K562 (cell line): ENCODE results near the gene TAF1A. TPM values are rescaled to one million over a fixed set of nuclear protein-coding genes. Genes with fewer than 3 reads are reported as not detected.

Experiments used
- ATAC-seq: fragments of 200-7000 bp; cut with Tn5 transposase; 3 replicates; pipeline ENCODE4 v1.9.1; 2020; ENCODE audit warnings: moderate library complexity
- BruUV-seq: library from RNA; stranded (reverse); fragments of 400-500 nt; replicated peaks from 2 replicates; lab custom pipeline; 2021; lab: Mats Ljungman, UMichigan
- CTCF ChIA-PET: fragments of 300-600 bp; formaldehyde crosslinking; extraction: SDS; loops from one replicate; lab custom pipeline; 2021; ENCODE audit warnings: low intra/inter-chr PET ratio; lab: Yijun Ruan, JAX
- POLR2A ChIA-PET: fragments of 300-600, 350-650 bp; sonication (Branson Sonifier 250); formaldehyde crosslinking; extraction: SDS; loops from one replicate; lab custom pipeline; 2021; ENCODE audit warnings: antibody characterized with exemption, inconsistent platforms; lab: Yijun Ruan, JAX
- DNase-seq, 4 experiments: peaks; one replicate each; pipeline versions ENCODE4 v3.0.0 to v3.0.0-alpha.2; 2011 to 2018; ENCODE audit warnings: low spot score in 3 of 4, mixed read lengths in 3 of 4; ENCODE audit errors: extremely low read depth in 1 of 4
- FAIRE-seq: peaks from 2 replicates; lab custom pipeline; 2011; peaks lifted over from hg19 to GRCh38; lab: Jason Lieb, UNC
- H2AFZ ChIP-seq: 2 replicates; pipeline ENCODE4 v1.6.0; 2011; ENCODE audit warnings: low read depth, low read length, control low read depth, inconsistent platforms
- H3K27ac ChIP-seq: fragments of 200-600 bp; 3 replicates; pipeline ENCODE4 v1.8.0; 2011; ENCODE audit warnings: low read depth, mild to moderate bottlenecking, control low read depth, inconsistent platforms, low read length, moderate library complexity, mixed read lengths; ENCODE audit errors: extremely low read depth
- H3K27me3 ChIP-seq, 2 experiments: fragments of 300-600 bp in 1 of 2; 2 replicates in 1 of 2; 3 replicates in 1 of 2; pipeline versions ENCODE4 v1.6.0 to v1.8.0; 2011; ENCODE audit warnings: inconsistent platforms in 2 of 2, low read length in 2 of 2, mild to moderate bottlenecking in 1 of 2, mixed read lengths in 1 of 2, moderate library complexity in 1 of 2; ENCODE audit not compliant: control insufficient read depth in 2 of 2, insufficient read depth in 2 of 2
- H3K36me3 ChIP-seq: fragments of 300-600 bp; 3 replicates; pipeline ENCODE4 v1.8.0; 2011; ENCODE audit warnings: mild to moderate bottlenecking, low read length, inconsistent platforms; ENCODE audit not compliant: control insufficient read depth, insufficient read depth
- H3K4me1 ChIP-seq, 2 experiments: fragments of 200-600 bp in 1 of 2; replicated peaks in 1 of 2; 2 replicates in 1 of 2; 3 replicates in 1 of 2; pipeline versions ENCODE4 v1.5.1 to v1.8.0; 2011; ENCODE audit warnings: inconsistent platforms in 2 of 2, low read length in 2 of 2, mild to moderate bottlenecking in 1 of 2, mixed read lengths in 1 of 2, moderate library complexity in 1 of 2; ENCODE audit not compliant: control insufficient read depth in 2 of 2, insufficient read depth in 2 of 2
- H3K4me2 ChIP-seq: 2 replicates; pipeline ENCODE4 v1.6.1; 2011; ENCODE audit warnings: low read length, control low read depth, inconsistent platforms, mixed read lengths; ENCODE audit not compliant: insufficient read depth
- H3K4me3 ChIP-seq: fragments of 200-600 bp; sonication (generic), shearing (Covaris generic); 2 replicates; pipeline ENCODE4 v1.5.1; 2016; ENCODE audit warnings: control low read depth, inconsistent platforms
- H3K79me2 ChIP-seq: fragments of 200-600 bp; 3 replicates; pipeline ENCODE4 v1.8.0; 2011; ENCODE audit warnings: low read length, inconsistent platforms; ENCODE audit not compliant: control insufficient read depth, insufficient read depth
- H3K9ac ChIP-seq, 2 experiments: 2 replicates each; pipeline versions ENCODE4 v1.6.0 to v1.6.1; 2011; ENCODE audit warnings: low read depth in 2 of 2, low read length in 2 of 2, control low read depth in 1 of 2, inconsistent platforms in 1 of 2, mild to moderate bottlenecking in 1 of 2, mixed read lengths in 1 of 2; ENCODE audit not compliant: insufficient read depth in 1 of 2
- H3K9me1 ChIP-seq: one replicate; pipeline ENCODE4 v1.6.0; 2011; ENCODE audit warnings: inconsistent platforms, mild to moderate bottlenecking, low read length, moderate library complexity; ENCODE audit not compliant: control insufficient read depth, insufficient read depth
- H3K9me3 ChIP-seq: replicated peaks from 2 replicates; pipeline ENCODE4 v1.5.1; 2011; ENCODE audit warnings: low read depth, low read length, inconsistent platforms; ENCODE audit not compliant: control insufficient read depth, insufficient read depth
- H4K20me1 ChIP-seq: replicated peaks from 2 replicates; pipeline ENCODE4 v1.6.1; 2011; ENCODE audit warnings: low read length, inconsistent platforms, mixed read lengths; ENCODE audit not compliant: control insufficient read depth, insufficient read depth
- MNT ChIP-seq, 2 experiments: fragments of 450-650 bp; conservative IDR thresholded peaks; 2 replicates each; pipeline ENCODE4 v1.6.1; 2017; ENCODE audit warnings: mild to moderate bottlenecking in 2 of 2, moderate library complexity in 2 of 2
- NFXL1 ChIP-seq: fragments of 450-650 bp; formaldehyde crosslinking; IDR thresholded peaks from 2 replicates; pipeline ENCODE4 v1.4.0; 2021; ENCODE audit warnings: mild to moderate bottlenecking
- POLR2AphosphoS5 ChIP-seq: IDR thresholded peaks from 2 replicates; pipeline ENCODE4 v1.6.1; 2011; ENCODE audit warnings: mild to moderate bottlenecking, low read depth, low read length, moderate library complexity; ENCODE audit not compliant: control insufficient read depth, insufficient read depth
- RREB1 ChIP-seq: fragments of 250-450 bp; sonication (Bioruptor Pico); IDR thresholded peaks from 2 replicates; pipeline ENCODE4 v1.4.0; 2020
- WHSC1 ChIP-seq: IDR thresholded peaks from one replicate; pipeline ENCODE4 v1.6.1; 2012; ENCODE audit warnings: low read length, control low read depth, inconsistent platforms
- ZNF133 ChIP-seq: fragments of 250-450 bp; sonication (Bioruptor Pico); IDR thresholded peaks from 2 replicates; pipeline ENCODE4 v1.4.0; 2020; ENCODE audit warnings: mild to moderate bottlenecking
- WGBS: fragments of 100-300 bp; shearing (Covaris generic); methylation state at CpG from one replicate; pipeline ENCODE4 v1.1.6; 2016; ENCODE audit warnings: low coverage, mixed read lengths; ENCODE audit not compliant: insufficient coverage; ENCODE audit errors: missing lambda C conversion rate; 5-methylcytosine and 5-hydroxymethylcytosine counted together
- in situ Hi-C: fragments of 300-500 bp; cut with MboI; formaldehyde crosslinking; loops from 4 replicates; pipeline ENCODE4 v1.15.0; 2018; ENCODE audit warnings: inconsistent platforms, mixed read lengths
- intact Hi-C: fragments of 100-400 bp; cut with micrococcal nuclease; formaldehyde crosslinking; loops from 2 replicates; pipeline ENCODE4 v1.14.2; 2022
- polyA plus RNA-seq, 8 experiments: library from polyadenylated mRNA; depleted of rRNA in 4 of 8; stranded (reverse) in 5 of 8; unstranded in 3 of 8; fragments of >200 nt; fragmentation: Nextera tagmentation in 2 of 8; fragmentation: Illumina TruSeq in 1 of 8; extraction: Ambion mirVana in 2 of 8; extraction: Trizol in 1 of 8; gene quantifications; 2 replicates each; pipeline versions ENCODE4 v1.2.1 to v1.2.3, GENCODE V29; 2011 to 2014; ENCODE audit warnings: inconsistent platforms in 1 of 8, missing spikeins in 1 of 8
- total RNA-seq, 7 experiments: library from RNA; depleted of rRNA in 6 of 7; stranded (reverse); fragments of >200 nt in 6 of 7; fragmentation: Illumina TruSeq in 2 of 7; extraction: Trizol in 2 of 7; gene quantifications; 2 replicates each; pipeline versions ENCODE4 v1.2.1 to v1.2.3, GENCODE V29; 2011 to 2021; ENCODE audit warnings: low replicate concordance in 1 of 7

Gene TAF1A
- total and polyA plus RNA-seq, 9 of the 15 experiments (the other 6 are each of a cell fraction or from before 2014, with no cell fraction given) = 17.8 to 36.8 (median 25.3) TPM

- no TSS peak for BruUV-seq
- POLR2A ChIA-PET = interaction anchor here (0.7 kb wide), 1 partner anchor 60 kb away, joined by 5 read pairs; no protein-coding TSS in a partner anchor
- H3K36me3 ChIP-seq = no peaks in the 10 kb centered on the region
Observed at GRCh38 chr1:222523852-222524251, 65.9 kb downstream of the TAF1A start.

GRCh38 chr1:222522105-222522915 lies 67.4 kb downstream of the TAF1A start:
- no peak overlapping the region for H3K4me3 ChIP-seq
- H3K4me1 ChIP-seq = no peaks in the 10 kb centered on the region; a peak in 1 of 5 replicates
- H3K9ac ChIP-seq = no peak overlapping the region
- no peak overlapping the region for H3K4me2 ChIP-seq
- ChIA-PET CTCF (no interaction called here), POLR2A (interaction anchor here (0.6 kb wide), 1 partner anchor 159 kb away, joined by 3 read pairs; no protein-coding TSS in a partner anchor)
- intact Hi-C loops = no loop called here
- BruUV-seq = no TSS peak
- in situ Hi-C loops = no loop called here
- H3K9me3 ChIP-seq = no peaks in the 10 kb centered on the region
- FAIRE-seq (no peak), ATAC-seq (no peak; the same call in 2 of the 3 replicates), DNase-seq (peak in 1 of 4 experiments; percentile 1)
- no peak overlapping the region for H3K27ac ChIP-seq
- no peaks in the 10 kb centered on the region for H4K20me1 ChIP-seq
- no peaks in the 10 kb centered on the region for H3K36me3 ChIP-seq
- H3K79me2 ChIP-seq = no peaks in the 10 kb centered on the region
- H3K9me1 ChIP-seq = no peaks in the 10 kb centered on the region
- 4% methylated on average over 8 of the region's 8 CpGs for WGBS
- H2AFZ ChIP-seq = no peak overlapping the region
- H3K27me3 ChIP-seq = peaks cover 21 to 29% of the 10 kb centered on the region in 2 experiments; a peak in 4 of 5 replicates
- no peak for TF ChIP-seq POLR2AphosphoS5
- TF ChIP-seq NFXL1 = no peak
- TF ChIP-seq RREB1 = no peak
- TF ChIP-seq WHSC1 = no peak
- no peak for TF ChIP-seq MNT (conservative IDR thresholded peaks at IDR 0.05)

More at GRCh38 chr1:222523852-222524251, 65.9 kb downstream of the TAF1A start:
- no peak overlapping the region for H3K4me2 ChIP-seq
- in situ Hi-C loops (no loop called here), intact Hi-C loops (no loop called here)
- DNase-seq (peak in 1 of 4 experiments; percentile 2), ATAC-seq (no peak), FAIRE-seq (no peak)
- H3K4me3 ChIP-seq = no peak overlapping the region
- TF ChIP-seq ZNF133 (CRISPR knock-in tag) = no peak
- no peaks in the 10 kb centered on the region for H4K20me1 ChIP-seq
- H3K9me3 ChIP-seq = no peaks in the 10 kb centered on the region
- peaks cover 21 to 31% of the 10 kb centered on the region in 2 experiments; a peak in 4 of 5 replicates for H3K27me3 ChIP-seq
- CTCF ChIA-PET = no interaction called here
- H3K9ac ChIP-seq = no peak overlapping the region
- H3K79me2 ChIP-seq = no peaks in the 10 kb centered on the region
- no peak overlapping the region for H2AFZ ChIP-seq
- no peaks in the 10 kb centered on the region for H3K9me1 ChIP-seq
- 0% methylated on average over 3 of the region's 3 CpGs for WGBS
- no peaks in the 10 kb centered on the region; a peak in 1 of 5 replicates for H3K4me1 ChIP-seq
- H3K27ac ChIP-seq = no peak overlapping the region
